Naive thymus-derived CD8-positive, alpha-beta T cell (primary cell): ENCODE measurements around the gene UGT1A8. TPM values are rescaled to one million over a fixed set of nuclear protein-coding genes. Genes with fewer than 3 reads are reported as not detected.
"Not testable (repeated sequence)": the region's sequence is repeated elsewhere in the genome, so short reads cannot be mapped to it uniquely, and the experiment has no call there.

Source experiments
- ATAC-seq, 2 donors: fragments of 150-1000 bp; cut with Tn5 transposase in 1 of 2; sonication (Bioruptor Pico), chemical (Tn5 transposase) in 1 of 2; 1 replicate in 1 of 2; 2 replicates in 1 of 2; pipeline ENCODE4 v1.10.0; 2021; ENCODE audit warnings: mild to moderate bottlenecking in 2 of 2, moderate library complexity in 2 of 2
- POLR2A ChIA-PET: fragments of 350-600 bp; sonication (Branson Sonifier 250); formaldehyde crosslinking; loops from one replicate; lab custom pipeline; 2021; ENCODE audit warnings: antibody characterized with exemption; lab: Charles Lee
- DNase-seq, 10 donors: peaks; one replicate each; pipeline versions ENCODE4 v3.0.0 to v3.0.0-alpha.2; 2020 to 2022
- H3K27ac Mint-ChIP-seq, 10 donors: one replicate each; pipeline ENCODE4 v1.8.0; 2020 to 2022; ENCODE audit warnings: mild to moderate bottlenecking in 10 of 10, mixed read lengths in 10 of 10, moderate library complexity in 4 of 10, inconsistent platforms in 1 of 10
- H3K27me3 Mint-ChIP-seq, 5 donors: one replicate each; pipeline ENCODE4 v1.8.0; 2021 to 2022; ENCODE audit warnings: mixed read lengths in 5 of 5
- H3K36me3 Mint-ChIP-seq, 3 donors: one replicate each; pipeline ENCODE4 v1.8.0; 2020 to 2022; ENCODE audit warnings: mixed read lengths in 3 of 3, mild to moderate bottlenecking in 2 of 3, inconsistent platforms in 1 of 3
- H3K4me1 Mint-ChIP-seq, 4 donors: one replicate each; pipeline ENCODE4 v1.8.0; 2021 to 2022; ENCODE audit warnings: mixed read lengths in 4 of 4
- H3K4me3 Mint-ChIP-seq, 10 donors: one replicate each; pipeline ENCODE4 v1.8.0; 2020 to 2022; ENCODE audit warnings: mild to moderate bottlenecking in 10 of 10, mixed read lengths in 10 of 10, moderate library complexity in 6 of 10, inconsistent platforms in 1 of 10
- H3K9me3 Mint-ChIP-seq, 9 donors: one replicate each; pipeline ENCODE4 v1.8.0; 2020 to 2022; ENCODE audit warnings: mixed read lengths in 9 of 9, mild to moderate bottlenecking in 3 of 9, inconsistent platforms in 1 of 9, moderate library complexity in 1 of 9
- polyA plus RNA-seq, 3 donors: library from polyadenylated mRNA; unstranded; fragments of 300-500 nt; fragmentation: Illumina TruSeq; gene quantifications; one replicate each; pipeline ENCODE4 v1.2.3, GENCODE V29; 2021
- total RNA-seq, 8 experiments: library from RNA in 2 of 8; stranded (reverse) in 2 of 8; gene quantifications; one replicate each; pipeline ENCODE4 v1.2.3 and lab custom pipeline; 2021 to 2026

UGT1A8 gene
- total and polyA plus RNA-seq, 5 experiments from 2014 or later: not detected

- H3K36me3 Mint-ChIP-seq: peaks cover 0 to 17% (median 0%) of the 10 kb centered on the region in 3 donors
- POLR2A ChIA-PET: no interaction called here
- no peak overlapping the region for H3K27ac Mint-ChIP-seq
- H3K9me3 Mint-ChIP-seq: peaks cover 0 to 21% (median 2%) of the 10 kb centered on the region in 9 donors
- H3K4me1 Mint-ChIP-seq: no peaks in the 10 kb centered on the region
- H3K27me3 Mint-ChIP-seq: peaks cover 2 to 26% (median 25%) of the 10 kb centered on the region in 5 donors
- ATAC-seq (no peak), DNase-seq (no peak)
- H3K4me3 Mint-ChIP-seq: no peak overlapping the region
Measured at GRCh38 chr2:233602076-233602475, 15.4 kb upstream of the UGT1A8 start.

DNA sequence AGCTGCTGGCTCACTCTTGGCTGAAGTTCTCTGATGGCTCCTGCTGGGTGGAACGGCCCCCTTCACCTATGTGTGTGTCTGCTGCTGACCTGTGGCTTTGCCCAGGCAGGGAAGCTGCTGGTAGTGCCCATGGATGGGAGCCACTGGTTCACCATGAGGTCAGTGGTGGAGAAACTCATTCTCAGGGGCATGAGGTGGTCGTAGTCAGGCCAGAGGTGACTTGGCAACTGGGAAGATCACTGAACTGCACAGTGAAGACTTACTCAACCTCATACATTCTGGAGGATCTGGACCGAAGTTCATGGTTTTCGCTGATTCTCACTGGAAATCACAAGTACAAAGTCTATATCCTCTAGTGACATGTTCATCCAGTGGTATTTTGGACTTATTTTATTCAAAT lies 13.9 kb upstream of the UGT1A8 start:
- Mint-ChIP-seq H3K4me1 (no peaks in the 10 kb centered on the region), H3K27me3 (peaks cover 2 to 26% (median 25%) of the 10 kb centered on the region in 5 donors), H3K27ac (no peak overlapping the region), H3K36me3 (peaks cover 0 to 17% (median 0%) of the 10 kb centered on the region in 3 donors), H3K4me3 (no peak overlapping the region), H3K9me3 (peaks cover 0 to 21% (median 2%) of the 10 kb centered on the region in 9 donors)
- DNase-seq: no peak
- POLR2A ChIA-PET: no interaction called here
- no peak for ATAC-seq

- no peak for ATAC-seq
- no peak overlapping the region for H3K27ac Mint-ChIP-seq
- DNase-seq: no peak
- POLR2A ChIA-PET: no interaction called here
- peaks cover 0 to 17% (median 0%) of the 10 kb centered on the region in 3 donors for H3K36me3 Mint-ChIP-seq
- H3K4me3 Mint-ChIP-seq: no peak overlapping the region
- H3K9me3 Mint-ChIP-seq: peaks cover 0 to 21% (median 2%) of the 10 kb centered on the region in 9 donors
- H3K4me1 Mint-ChIP-seq: no peaks in the 10 kb centered on the region
- peaks cover 2 to 26% (median 23%) of the 10 kb centered on the region in 5 donors for H3K27me3 Mint-ChIP-seq
Measured at GRCh38 chr2:233604826-233605225, 12.6 kb upstream of the UGT1A8 start.

- POLR2A ChIA-PET: no interaction called here
- ATAC-seq: no peak
Measured at GRCh38 chr2:233605680-233606079, 11.8 kb upstream of the UGT1A8 start.

GRCh38 chr2:233611284-233611683 lies 6.1 kb upstream of the UGT1A8 start:
- H3K4me1 Mint-ChIP-seq: no peaks in the 10 kb centered on the region
- POLR2A ChIA-PET: no interaction called here
- peaks cover 10 to 55% (median 33%) of the 10 kb centered on the region in 9 donors for H3K9me3 Mint-ChIP-seq
- DNase-seq (no peak), ATAC-seq (no peak)
- no peak overlapping the region for H3K27ac Mint-ChIP-seq
- peaks cover 0 to 25% (median 5%) of the 10 kb centered on the region in 3 donors for H3K36me3 Mint-ChIP-seq
- H3K4me3 Mint-ChIP-seq: no peak overlapping the region
- peaks cover 9 to 33% (median 20%) of the 10 kb centered on the region in 5 donors for H3K27me3 Mint-ChIP-seq

More at GRCh38 chr2:233605680-233606079, 11.8 kb upstream of the UGT1A8 start:
- Mint-ChIP-seq H3K27me3 (peaks cover 2 to 21% (median 16%) of the 10 kb centered on the region in 5 donors), H3K27ac (no peak overlapping the region), H3K4me1 (no peaks in the 10 kb centered on the region), H3K4me3 (no peak overlapping the region), H3K36me3 (peaks cover 0 to 22% (median 2%) of the 10 kb centered on the region in 3 donors), H3K9me3 (peaks cover 3 to 23% (median 6%) of the 10 kb centered on the region in 9 donors)
- DNase-seq: no peak

- POLR2A ChIA-PET: no interaction called here
- Mint-ChIP-seq H3K9me3 (peaks cover 0 to 17% (median 3%) of the 10 kb centered on the region in 9 donors), H3K27ac (no peak overlapping the region), H3K36me3 (peaks cover 0 to 12% (median 0%) of the 10 kb centered on the region in 3 donors), H3K4me3 (no peak overlapping the region), H3K4me1 (no peaks in the 10 kb centered on the region), H3K27me3 (peaks cover 12 to 42% (median 23%) of the 10 kb centered on the region in 5 donors)
- DNase-seq: no peak
- ATAC-seq: no peak
Measured at GRCh38 chr2:233620204-233620603, 2.8 kb downstream of the UGT1A8 start.

DNA sequence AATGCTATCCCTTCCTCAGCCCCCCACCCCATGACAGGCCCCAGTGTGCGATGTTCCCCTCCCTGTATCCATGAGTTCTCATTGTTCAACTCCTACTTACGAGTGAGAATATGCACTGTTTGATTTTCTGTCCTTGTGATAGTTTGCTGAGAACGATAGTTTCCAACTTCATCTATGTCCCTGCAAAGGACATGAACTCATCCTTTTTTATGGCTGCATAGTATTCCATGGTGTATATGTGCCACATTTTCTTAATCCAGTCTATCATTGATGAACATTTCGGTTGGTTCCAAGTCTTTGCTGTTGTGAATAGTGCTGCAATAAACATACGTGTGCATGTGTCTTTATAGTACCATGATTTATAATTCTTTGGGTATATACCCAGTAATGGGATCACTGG lies 4.4 kb downstream of the UGT1A8 start:
- H3K4me1 Mint-ChIP-seq, H3K4me3 Mint-ChIP-seq, H3K36me3 Mint-ChIP-seq, ATAC-seq, DNase-seq, H3K27ac Mint-ChIP-seq, POLR2A ChIA-PET: not testable (repeated sequence)
- Mint-ChIP-seq H3K27me3 (peaks cover 16 to 39% (median 21%) of the 10 kb centered on the region in 5 donors), H3K9me3 (peaks cover 0 to 10% (median 1%) of the 10 kb centered on the region in 9 donors)

DNA sequence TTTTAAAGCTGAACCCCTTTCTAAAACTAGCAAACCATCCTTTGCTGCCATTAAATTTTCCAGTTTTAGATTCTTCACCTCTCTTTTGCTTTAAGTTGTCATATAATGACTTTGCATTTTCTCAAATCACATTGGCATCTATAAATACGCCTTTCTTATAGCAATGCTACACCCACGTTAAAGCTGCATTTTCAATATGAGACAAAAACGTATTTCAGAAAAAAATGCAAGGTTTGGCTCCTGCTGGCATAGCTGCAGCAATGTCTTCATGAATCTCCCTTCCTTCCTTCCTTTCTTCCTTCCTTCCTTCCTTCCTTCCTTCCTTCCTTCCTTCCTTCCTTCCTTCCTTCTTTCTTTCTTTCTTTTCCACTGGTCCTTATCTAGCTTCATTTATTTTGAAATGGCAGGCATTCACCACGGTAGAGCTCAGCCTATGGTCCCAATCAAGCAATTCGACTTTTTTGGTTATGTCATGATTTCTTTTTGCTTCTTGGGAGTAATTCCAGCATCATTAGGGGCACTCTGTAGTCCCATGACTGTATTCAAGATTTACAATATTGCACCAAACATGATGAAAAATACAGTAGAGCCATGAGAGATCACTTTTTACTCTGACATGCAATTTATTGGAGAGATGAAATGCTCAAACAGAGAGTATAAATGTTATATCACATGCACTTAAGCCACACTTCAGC lies 10.0 kb downstream of the UGT1A8 start:
- DNase-seq (no peak), ATAC-seq (no peak)
- Mint-ChIP-seq H3K27me3 (peaks cover 9 to 35% (median 25%) of the 10 kb centered on the region in 5 donors), H3K36me3 (peaks cover 0 to 28% (median 9%) of the 10 kb centered on the region in 3 donors), H3K27ac (peak overlapping the region in 1 of 10 donors; percentile 57), H3K4me3 (no peak overlapping the region), H3K9me3 (peaks cover 10 to 39% (median 30%) of the 10 kb centered on the region in 9 donors), H3K4me1 (no peaks in the 10 kb centered on the region)
- POLR2A ChIA-PET: no interaction called here

GRCh38 chr2:233636306-233636705 lies 18.9 kb downstream of the UGT1A8 start, which contains the start of gene UGT1A10:
Gene UGT1A10 (plus strand): TSS chr2:233636448. CDS start chr2:233636523, 75 bp downstream.
- H3K9me3 Mint-ChIP-seq, H3K4me3 Mint-ChIP-seq, DNase-seq, POLR2A ChIA-PET, ATAC-seq, H3K36me3 Mint-ChIP-seq: not testable (repeated sequence)
- Mint-ChIP-seq H3K4me1 (peaks cover 0 to 21% (median 10%) of the 10 kb centered on the region in 4 donors), H3K27me3 (peaks cover 10 to 40% (median 28%) of the 10 kb centered on the region in 5 donors), H3K27ac (peak within 1 kb of the TSS in 1 of 10 donors; percentile 53)

DNA sequence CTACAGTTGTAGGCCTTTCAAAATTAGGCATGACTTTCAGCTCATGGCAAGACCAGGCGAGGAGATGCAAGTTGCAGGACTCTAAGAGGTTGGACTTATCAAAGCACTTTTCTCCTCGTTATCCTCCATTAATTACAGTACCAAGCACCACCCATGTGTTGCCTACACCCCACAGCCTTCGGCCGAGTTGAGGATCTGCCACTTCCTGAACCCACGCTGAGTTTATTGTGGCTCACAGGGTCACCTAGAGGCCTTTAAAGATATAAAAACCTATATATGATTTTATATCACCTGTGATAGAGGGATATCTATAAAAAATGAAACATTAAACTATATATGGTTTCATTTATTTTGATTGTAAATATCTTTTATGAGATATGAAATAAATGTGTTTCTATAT lies 21.4 kb downstream of the UGT1A8 start:
- DNase-seq (no peak), ATAC-seq (no peak)
- Mint-ChIP-seq H3K9me3 (peaks cover 0 to 8% (median 5%) of the 10 kb centered on the region in 9 donors), H3K27ac (no peak overlapping the region), H3K36me3 (peaks cover 0 to 3% (median 0%) of the 10 kb centered on the region in 3 donors), H3K4me3 (no peak overlapping the region), H3K4me1 (peaks cover 0 to 21% (median 10%) of the 10 kb centered on the region in 4 donors), H3K27me3 (peaks cover 8 to 30% (median 23%) of the 10 kb centered on the region in 5 donors)
- POLR2A ChIA-PET: no interaction called here

- DNase-seq: peak in 4 of 10 donors; percentile 2 to 42 (median 24)
- peaks cover 0 to 10% (median 6%) of the 10 kb centered on the region in 9 donors for H3K9me3 Mint-ChIP-seq
- peaks cover 8 to 25% (median 20%) of the 10 kb centered on the region in 5 donors for H3K27me3 Mint-ChIP-seq
- no peak overlapping the region for H3K4me3 Mint-ChIP-seq
- no peak overlapping the region for H3K27ac Mint-ChIP-seq
- POLR2A ChIA-PET: no interaction called here
- peaks cover 2 to 3% (median 3%) of the 10 kb centered on the region in 3 donors for H3K36me3 Mint-ChIP-seq
- ATAC-seq: peak; percentile 44 to 75
- peaks cover 0 to 21% (median 10%) of the 10 kb centered on the region in 4 donors for H3K4me1 Mint-ChIP-seq
Measured at GRCh38 chr2:233639860-233640259, 22.4 kb downstream of the UGT1A8 start.

- DNase-seq: no peak
- POLR2A ChIA-PET: no interaction called here
- Mint-ChIP-seq H3K4me1 (peaks cover 0 to 21% (median 10%) of the 10 kb centered on the region in 4 donors), H3K36me3 (peaks cover 0 to 29% (median 16%) of the 10 kb centered on the region in 3 donors), H3K27me3 (peaks cover 3 to 19% (median 8%) of the 10 kb centered on the region in 5 donors), H3K9me3 (peaks cover 0 to 39% (median 24%) of the 10 kb centered on the region in 9 donors), H3K27ac (no peak overlapping the region), H3K4me3 (no peak overlapping the region)
- no peak for ATAC-seq
Measured at GRCh38 chr2:233643128-233643527, 25.7 kb downstream of the UGT1A8 start.

GRCh38 chr2:233646033-233646432 lies 28.6 kb downstream of the UGT1A8 start:
- H3K27ac Mint-ChIP-seq, H3K4me3 Mint-ChIP-seq, ATAC-seq, H3K4me1 Mint-ChIP-seq, POLR2A ChIA-PET, DNase-seq: not testable (repeated sequence)
- H3K27me3 Mint-ChIP-seq: peaks cover 3 to 27% (median 8%) of the 10 kb centered on the region in 5 donors
- peaks cover 0 to 29% (median 16%) of the 10 kb centered on the region in 3 donors for H3K36me3 Mint-ChIP-seq
- H3K9me3 Mint-ChIP-seq: peaks cover 0 to 39% (median 24%) of the 10 kb centered on the region in 9 donors
